Psoas muscle (tissue), 8 donors: Measurements from ENCODE around the gene PLCG2. TPM values are rescaled to one million over a fixed set of nuclear protein-coding genes. Genes with fewer than 3 reads are reported as not detected.
"Not testable (repeated sequence)": the region's sequence is repeated elsewhere in the genome, so short reads cannot be mapped to it uniquely, and the experiment has no call there.

Source experiments
- ATAC-seq, 4 donors: fragments of 200-7000 bp; cut with Tn5 transposase; one replicate each; pipeline ENCODE4 v1.9.1; 2020; ENCODE audit warnings: moderate library complexity in 3 of 4, mild to moderate bottlenecking in 2 of 4
- DNase-seq, 2 donors: peaks; one replicate each; pipeline ENCODE4 v3.0.0-alpha.2; 2020
- H3K27ac ChIP-seq: fragments of 200-600 bp; one replicate; pipeline ENCODE4 v1.8.0; 2022
- H3K27me3 ChIP-seq, 3 donors: fragments of 200-600 bp in 1 of 3; one replicate each; pipeline versions ENCODE4 v1.6.1 to v1.8.0; 2013 to 2022; ENCODE audit warnings: low read length in 2 of 3, mild to moderate bottlenecking in 2 of 3, moderate library complexity in 1 of 3; ENCODE audit not compliant: insufficient read depth in 3 of 3
- H3K36me3 ChIP-seq, 2 donors: fragments of 200-600 bp in 1 of 2; one replicate each; pipeline versions ENCODE4 v1.6.1 to v1.8.0; 2013 to 2022; ENCODE audit warnings: low read depth in 1 of 2, mild to moderate bottlenecking in 1 of 2, moderate library complexity in 1 of 2; ENCODE audit not compliant: insufficient read depth in 1 of 2
- H3K4me1 ChIP-seq: fragments of 200-600 bp; one replicate; pipeline ENCODE4 v1.8.0; 2022
- H3K4me3 ChIP-seq: fragments of 200-600 bp; one replicate; pipeline ENCODE4 v1.8.0; 2022; ENCODE audit warnings: mild to moderate bottlenecking
- H3K9me3 ChIP-seq: fragments of 200-600 bp; one replicate; pipeline ENCODE4 v1.8.0; 2022
- WGBS, 3 donors: extraction: QIAGEN DNeasy Blood & Tissue Kit; methylation state at CpG; one replicate each; pipeline versions ENCODE4 v1.1.6 to v1.1.7; 2013; 5-methylcytosine and 5-hydroxymethylcytosine counted together
- intact Hi-C, 2 donors: fragments of 100-400 bp; cut with DNase I; formaldehyde crosslinking; loops; one replicate each; pipeline versions ENCODE4 v1.11.0 to v1.14.2; 2022
- polyA plus RNA-seq, 3 donors: library from polyadenylated mRNA; stranded (reverse); fragments of 200-250 nt; gene quantifications; one replicate each; pipeline ENCODE4 v1.2.3, GENCODE V29; 2013
- total RNA-seq, 4 donors: library from RNA; stranded (reverse); fragmentation: NEBNext Ultra II Directional in 2 of 4; extraction: Animal tissue kit (Norgen Biotek cat#: 25700) in 2 of 4; gene quantifications; one replicate each; pipeline versions ENCODE4 v1.2.1 to v1.2.4, GENCODE V29; 2021 to 2023
- TF ChIP-seq, protein P1 (sequence below): fragments of 200-600 bp; IDR thresholded peaks from one replicate; pipeline ENCODE4 v1.8.0; 2022; ENCODE audit warnings: antibody characterized with exemption
- donor health status: healthy with polysubstance abuse.
- donor health status: DM: no; HTN: no; CAD: no; lungs with moderate emphysema.
- donor health status: Bipolar disorder and iron deficiency.
- donor health status: healthy.
- donor health status: DM: yes; HTN: yes; CAD: no.
- donor health status: DM: no; HTN: no; CAD: no.
- donor health status: DM: no; HTN: no; CAD: no.
- donor health status: DM: yes; HTN: yes; CAD: no.

PLCG2 gene
- total and polyA plus RNA-seq, 7 donors, result 0.96 to 4.8 (median 2.5) TPM

DNA sequence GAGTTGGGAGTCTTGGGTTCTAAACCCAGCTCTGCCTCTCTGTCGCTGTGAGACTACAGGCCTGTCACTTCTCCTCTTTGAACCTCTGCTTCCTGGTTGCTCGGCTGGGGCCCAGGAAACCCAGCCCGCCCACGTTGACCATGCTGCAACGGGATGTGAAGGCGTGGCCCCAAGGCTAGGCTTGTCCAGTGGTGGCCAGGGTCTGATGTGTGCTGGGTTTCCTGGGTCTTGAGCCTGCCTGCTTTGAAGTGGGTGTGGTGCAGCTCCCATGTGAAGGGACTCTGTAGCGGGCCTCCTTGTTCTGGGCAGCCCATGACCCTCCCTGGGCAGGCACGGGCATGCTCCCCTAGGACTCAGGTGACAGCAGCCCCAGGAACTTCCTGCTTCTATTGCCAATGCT lies 149.9 kb downstream of the PLCG2 start:
- 49 to 53% (median 50%) methylated on average over 8 of the region's 8 CpGs for WGBS, 3 donors
- Histone ChIP-seq H3K27ac (no peak overlapping the region), H3K9me3 (no peaks in the 10 kb centered on the region), H3K36me3 (no peaks in the 10 kb centered on the region), H3K4me3 (no peak overlapping the region), H3K4me1 (no peaks in the 10 kb centered on the region), H3K27me3 (peaks cover 0 to 2% (median 0%) of the 10 kb centered on the region in 3 donors)
- intact Hi-C loops, result no loop called here
- ATAC-seq, result no peak
- DNase-seq, result no peak
- TF ChIP-seq, protein P1, sequence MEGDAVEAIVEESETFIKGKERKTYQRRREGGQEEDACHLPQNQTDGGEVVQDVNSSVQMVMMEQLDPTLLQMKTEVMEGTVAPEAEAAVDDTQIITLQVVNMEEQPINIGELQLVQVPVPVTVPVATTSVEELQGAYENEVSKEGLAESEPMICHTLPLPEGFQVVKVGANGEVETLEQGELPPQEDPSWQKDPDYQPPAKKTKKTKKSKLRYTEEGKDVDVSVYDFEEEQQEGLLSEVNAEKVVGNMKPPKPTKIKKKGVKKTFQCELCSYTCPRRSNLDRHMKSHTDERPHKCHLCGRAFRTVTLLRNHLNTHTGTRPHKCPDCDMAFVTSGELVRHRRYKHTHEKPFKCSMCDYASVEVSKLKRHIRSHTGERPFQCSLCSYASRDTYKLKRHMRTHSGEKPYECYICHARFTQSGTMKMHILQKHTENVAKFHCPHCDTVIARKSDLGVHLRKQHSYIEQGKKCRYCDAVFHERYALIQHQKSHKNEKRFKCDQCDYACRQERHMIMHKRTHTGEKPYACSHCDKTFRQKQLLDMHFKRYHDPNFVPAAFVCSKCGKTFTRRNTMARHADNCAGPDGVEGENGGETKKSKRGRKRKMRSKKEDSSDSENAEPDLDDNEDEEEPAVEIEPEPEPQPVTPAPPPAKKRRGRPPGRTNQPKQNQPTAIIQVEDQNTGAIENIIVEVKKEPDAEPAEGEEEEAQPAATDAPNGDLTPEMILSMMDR, result no peak

GRCh38 chr16:81929841-81930240 lies 150.8 kb downstream of the PLCG2 start:
- no peaks in the 10 kb centered on the region for H3K36me3 ChIP-seq
- intact Hi-C loops, result no loop called here
- ATAC-seq, result no peak
- no peak overlapping the region for H3K4me3 ChIP-seq
- no peaks in the 10 kb centered on the region for H3K4me1 ChIP-seq
- no peak for DNase-seq
- H3K9me3 ChIP-seq, result no peaks in the 10 kb centered on the region
- peaks cover 0 to 2% (median 0%) of the 10 kb centered on the region in 3 donors for H3K27me3 ChIP-seq
- H3K27ac ChIP-seq, result no peak overlapping the region
- TF ChIP-seq, protein P1, result no peak

- no peak for DNase-seq
- Histone ChIP-seq H3K9me3 (no peaks in the 10 kb centered on the region), H3K27ac (no peak overlapping the region), H3K4me1 (no peaks in the 10 kb centered on the region), H3K4me3 (no peak overlapping the region), H3K27me3 (peaks cover 0 to 4% (median 0%) of the 10 kb centered on the region in 3 donors), H3K36me3 (no peaks in the 10 kb centered on the region)
- intact Hi-C loops, result no loop called here
- TF ChIP-seq, protein P1, result no peak
- no peak for ATAC-seq
- 86 to 89% (median 88%) methylated on average over 5 of the region's 5 CpGs for WGBS, 3 donors
Measured at GRCh38 chr16:81931927-81932326, 152.8 kb downstream of the PLCG2 start.

GRCh38 chr16:81932668-81933067 lies 153.6 kb downstream of the PLCG2 start:
- intact Hi-C loops, result no loop called here
- no peak for DNase-seq
- Histone ChIP-seq H3K4me3 (no peak overlapping the region), H3K4me1 (no peaks in the 10 kb centered on the region), H3K27me3 (peaks cover 0 to 4% (median 0%) of the 10 kb centered on the region in 3 donors), H3K9me3 (no peaks in the 10 kb centered on the region), H3K27ac (no peak overlapping the region), H3K36me3 (no peaks in the 10 kb centered on the region)
- ATAC-seq, result no peak
- TF ChIP-seq, protein P1, result no peak
- 72 to 82% (median 81%) methylated on average over 4 of the region's 4 CpGs for WGBS, 3 donors

GRCh38 chr16:81933361-81933760 lies 154.3 kb downstream of the PLCG2 start:
- Histone ChIP-seq H3K9me3 (no peaks in the 10 kb centered on the region), H3K4me3 (no peak overlapping the region), H3K4me1 (no peaks in the 10 kb centered on the region), H3K36me3 (no peaks in the 10 kb centered on the region), H3K27ac (no peak overlapping the region), H3K27me3 (peaks cover 0 to 4% (median 0%) of the 10 kb centered on the region in 3 donors)
- DNase-seq (no peak), ATAC-seq (no peak)
- intact Hi-C loops, result no loop called here
- 67 to 78% (median 76%) methylated on average over 3 of the region's 3 CpGs for WGBS, 3 donors
- TF ChIP-seq, protein P1, result no peak

- H3K27ac ChIP-seq, ATAC-seq, H3K4me1 ChIP-seq, intact Hi-C loops, H3K36me3 ChIP-seq, H3K9me3 ChIP-seq, H3K4me3 ChIP-seq, H3K27me3 ChIP-seq, DNase-seq: not testable (repeated sequence)
- WGBS, 3 donors, result 73 to 80% (median 77%) methylated on average over 6 of the region's 6 CpGs
Measured at GRCh38 chr16:81934711-81935110, 155.6 kb downstream of the PLCG2 start.
